MM.1S (cell line): ENCODE measurements around the gene CDK5RAP3.

ENCODE experiments used
- DNase-seq: peaks from one replicate; pipeline ENCODE4 v3.0.0-alpha.2; 2015
- H2AFZ ChIP-seq: fragments of 300-600 bp; sonication (generic); 2 replicates; pipeline ENCODE4 v1.6.0; 2016; ENCODE audit warnings: antibody characterized with exemption, low read length
- H3F3A ChIP-seq: fragments of 300-600 bp; sonication (generic); 2 replicates; pipeline ENCODE4 v1.6.1; 2016; ENCODE audit warnings: mild to moderate bottlenecking, antibody characterized with exemption, low read length, moderate library complexity, mixed read lengths; ENCODE audit not compliant: insufficient read depth
- H3K27ac ChIP-seq: fragments of 300-600 bp; sonication (generic); 2 replicates; pipeline ENCODE4 v1.5.1; 2016; ENCODE audit warnings: mild to moderate bottlenecking, low read length
- H3K27me3 ChIP-seq: fragments of 300-600 bp; sonication (generic); replicated peaks from 2 replicates; pipeline ENCODE4 v1.6.0; 2016; ENCODE audit warnings: low read length; ENCODE audit not compliant: insufficient read depth
- H3K36me3 ChIP-seq: fragments of 300-600 bp; sonication (generic); replicated peaks from 2 replicates; pipeline ENCODE4 v1.6.1; 2016; ENCODE audit warnings: mild to moderate bottlenecking, low read length, mixed read lengths; ENCODE audit not compliant: insufficient read depth
- H3K4me1 ChIP-seq: fragments of 300-600 bp; sonication (generic); 2 replicates; pipeline ENCODE4 v1.6.1; 2016; ENCODE audit warnings: low read length, mixed read lengths
- H3K4me2 ChIP-seq: fragments of 300-600 bp; sonication (generic); 2 replicates; pipeline ENCODE4 v1.6.0; 2016; ENCODE audit warnings: low read depth, low read length
- H3K4me3 ChIP-seq: fragments of 300-600 bp; sonication (generic); 2 replicates; pipeline ENCODE4 v1.5.1; 2016; ENCODE audit warnings: low read length, mixed read lengths
- H3K79me2 ChIP-seq: fragments of 300-600 bp; sonication (generic); 2 replicates; pipeline ENCODE4 v1.6.1; 2016; ENCODE audit warnings: mixed run types, low read length, mixed read lengths
- H3K9ac ChIP-seq: fragments of 300-600 bp; sonication (generic); 2 replicates; pipeline ENCODE4 v1.6.1; 2016; ENCODE audit warnings: low read length, mixed read lengths
- H3K9me2 ChIP-seq: fragments of 300-600 bp; sonication (generic); replicated peaks from 2 replicates; pipeline ENCODE4 v1.6.1; 2016; ENCODE audit warnings: mild to moderate bottlenecking, low read length, mixed read lengths; ENCODE audit not compliant: insufficient read depth
- H3K9me3 ChIP-seq: fragments of 300-600 bp; sonication (generic); replicated peaks from 2 replicates; pipeline ENCODE4 v1.6.1; 2016; ENCODE audit warnings: mild to moderate bottlenecking, low read length, mixed read lengths; ENCODE audit not compliant: insufficient read depth
- H4K20me1 ChIP-seq: fragments of 300-600 bp; sonication (generic); 2 replicates; pipeline ENCODE4 v1.6.1; 2016; ENCODE audit warnings: mild to moderate bottlenecking, low read length, moderate library complexity, mixed read lengths; ENCODE audit not compliant: insufficient read depth
- EZH2 ChIP-seq: fragments of 300-600 bp; sonication (generic); optimal IDR thresholded peaks from 2 replicates; pipeline ENCODE3; 2017; ENCODE audit warnings: low read depth, mild to moderate bottlenecking, antibody characterized with exemption, low read length, mixed read lengths
- EZH2phosphoT487 ChIP-seq: fragments of 300-600 bp; sonication (generic); IDR thresholded peaks from 2 replicates; pipeline ENCODE4 v1.6.1; 2018; ENCODE audit warnings: antibody characterized with exemption, low read length
- TF ChIP-seq, protein P1 (sequence below): fragments of 300-600 bp; sonication (generic); IDR thresholded peaks from 2 replicates; pipeline ENCODE4 v1.5.1; 2016; ENCODE audit warnings: antibody characterized with exemption, low read length, mixed read lengths

Gene CDK5RAP3

DNA sequence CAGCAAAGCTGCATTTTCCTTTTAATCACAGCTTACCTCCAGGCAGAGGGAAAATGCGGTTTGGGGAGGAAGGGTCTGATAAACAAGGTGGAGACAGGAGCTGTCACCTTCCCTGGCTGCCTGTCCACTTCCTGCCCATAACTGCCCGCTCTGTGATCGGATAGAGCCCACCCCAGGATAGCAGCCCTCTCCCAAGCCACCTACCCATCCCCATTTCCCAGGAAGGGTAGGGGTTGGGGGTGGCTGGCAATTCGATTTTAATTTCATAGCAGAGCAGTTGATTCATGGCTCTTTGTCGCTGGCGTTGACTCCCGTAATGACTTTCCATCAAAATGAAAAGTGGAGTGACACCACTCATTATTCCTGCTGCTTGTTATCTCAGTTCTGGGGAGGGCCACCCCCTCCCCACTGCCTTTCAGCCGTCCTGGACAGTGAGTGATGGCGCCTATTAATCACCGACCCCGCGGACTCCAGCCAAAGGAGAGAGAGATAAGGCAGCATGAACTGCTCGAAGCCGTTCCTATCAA lies 11.2 kb downstream of the CDK5RAP3 start:
- Histone ChIP-seq H2AFZ (no peak overlapping the region), H3F3A (no peaks in the 10 kb centered on the region), H3K9me2 (no peaks in the 10 kb centered on the region), H4K20me1 (no peaks in the 10 kb centered on the region), H3K9me3 (no peaks in the 10 kb centered on the region), H3K4me3 (no peak overlapping the region), H3K27ac (no peak overlapping the region), H3K79me2 (no peaks in the 10 kb centered on the region), H3K4me2 (no peak overlapping the region), H3K27me3 (no peaks in the 10 kb centered on the region), H3K4me1 (no peaks in the 10 kb centered on the region), H3K36me3 (no peaks in the 10 kb centered on the region; the same call in 1 of the 2 replicates), H3K9ac (no peak overlapping the region)
- no peak for DNase-seq
- no peak for TF ChIP-seq EZH2phosphoT487
- no peak for TF ChIP-seq EZH2
- TF ChIP-seq, protein P1, sequence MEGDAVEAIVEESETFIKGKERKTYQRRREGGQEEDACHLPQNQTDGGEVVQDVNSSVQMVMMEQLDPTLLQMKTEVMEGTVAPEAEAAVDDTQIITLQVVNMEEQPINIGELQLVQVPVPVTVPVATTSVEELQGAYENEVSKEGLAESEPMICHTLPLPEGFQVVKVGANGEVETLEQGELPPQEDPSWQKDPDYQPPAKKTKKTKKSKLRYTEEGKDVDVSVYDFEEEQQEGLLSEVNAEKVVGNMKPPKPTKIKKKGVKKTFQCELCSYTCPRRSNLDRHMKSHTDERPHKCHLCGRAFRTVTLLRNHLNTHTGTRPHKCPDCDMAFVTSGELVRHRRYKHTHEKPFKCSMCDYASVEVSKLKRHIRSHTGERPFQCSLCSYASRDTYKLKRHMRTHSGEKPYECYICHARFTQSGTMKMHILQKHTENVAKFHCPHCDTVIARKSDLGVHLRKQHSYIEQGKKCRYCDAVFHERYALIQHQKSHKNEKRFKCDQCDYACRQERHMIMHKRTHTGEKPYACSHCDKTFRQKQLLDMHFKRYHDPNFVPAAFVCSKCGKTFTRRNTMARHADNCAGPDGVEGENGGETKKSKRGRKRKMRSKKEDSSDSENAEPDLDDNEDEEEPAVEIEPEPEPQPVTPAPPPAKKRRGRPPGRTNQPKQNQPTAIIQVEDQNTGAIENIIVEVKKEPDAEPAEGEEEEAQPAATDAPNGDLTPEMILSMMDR, result no peak

DNA sequence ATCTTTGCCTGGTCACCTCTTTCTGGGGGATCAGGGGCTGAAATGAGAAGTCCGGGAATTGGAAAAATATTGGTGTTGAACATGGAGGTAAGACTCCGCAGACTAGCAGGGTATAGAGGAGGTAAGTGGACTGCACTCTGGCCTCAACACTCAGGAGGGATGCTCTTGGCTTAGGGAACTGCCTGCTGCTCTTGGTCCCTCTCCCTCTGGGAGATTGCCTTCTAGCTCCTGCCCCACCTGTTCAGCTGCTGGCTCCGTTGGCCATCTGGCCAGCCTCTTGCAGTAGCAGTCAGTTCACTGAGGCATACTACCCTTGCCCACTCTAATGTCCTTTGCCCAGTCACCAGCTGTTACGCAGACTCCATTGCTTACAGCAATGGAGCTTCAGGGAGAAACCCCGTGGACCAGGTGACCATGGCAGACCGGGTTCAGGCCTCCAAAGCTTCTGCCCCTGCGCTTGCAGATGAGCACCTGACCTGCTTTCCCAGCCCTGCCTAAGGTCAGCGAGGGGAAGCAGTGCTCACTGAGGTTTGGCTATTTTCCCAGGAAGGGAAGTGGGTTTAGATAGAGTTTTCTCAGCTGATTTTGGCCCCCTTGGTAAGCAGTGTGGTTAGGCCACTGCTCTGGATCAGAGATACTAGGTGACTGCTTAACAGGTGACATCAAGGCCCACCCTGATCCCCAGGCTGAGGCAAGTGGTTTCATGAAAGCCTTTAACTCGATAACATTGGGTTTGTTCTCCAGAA lies 11.9 kb downstream of the CDK5RAP3 start:
- no peaks in the 10 kb centered on the region for H3K4me1 ChIP-seq
- H3F3A ChIP-seq, result no peaks in the 10 kb centered on the region
- H3K9ac ChIP-seq, result no peak overlapping the region
- no peaks in the 10 kb centered on the region for H4K20me1 ChIP-seq
- no peak overlapping the region for H3K4me3 ChIP-seq
- no peaks in the 10 kb centered on the region for H3K79me2 ChIP-seq
- no peaks in the 10 kb centered on the region for H3K27me3 ChIP-seq
- H3K27ac ChIP-seq, result no peak overlapping the region
- no peaks in the 10 kb centered on the region for H3K9me3 ChIP-seq
- no peaks in the 10 kb centered on the region; the same call in 1 of the 2 replicates for H3K36me3 ChIP-seq
- H3K9me2 ChIP-seq, result no peaks in the 10 kb centered on the region
- TF ChIP-seq EZH2phosphoT487 (no peak), EZH2 (no peak)
- TF ChIP-seq, protein P1, result no peak
- no peak overlapping the region for H3K4me2 ChIP-seq
- no peak overlapping the region for H2AFZ ChIP-seq
- no peak for DNase-seq

DNA sequence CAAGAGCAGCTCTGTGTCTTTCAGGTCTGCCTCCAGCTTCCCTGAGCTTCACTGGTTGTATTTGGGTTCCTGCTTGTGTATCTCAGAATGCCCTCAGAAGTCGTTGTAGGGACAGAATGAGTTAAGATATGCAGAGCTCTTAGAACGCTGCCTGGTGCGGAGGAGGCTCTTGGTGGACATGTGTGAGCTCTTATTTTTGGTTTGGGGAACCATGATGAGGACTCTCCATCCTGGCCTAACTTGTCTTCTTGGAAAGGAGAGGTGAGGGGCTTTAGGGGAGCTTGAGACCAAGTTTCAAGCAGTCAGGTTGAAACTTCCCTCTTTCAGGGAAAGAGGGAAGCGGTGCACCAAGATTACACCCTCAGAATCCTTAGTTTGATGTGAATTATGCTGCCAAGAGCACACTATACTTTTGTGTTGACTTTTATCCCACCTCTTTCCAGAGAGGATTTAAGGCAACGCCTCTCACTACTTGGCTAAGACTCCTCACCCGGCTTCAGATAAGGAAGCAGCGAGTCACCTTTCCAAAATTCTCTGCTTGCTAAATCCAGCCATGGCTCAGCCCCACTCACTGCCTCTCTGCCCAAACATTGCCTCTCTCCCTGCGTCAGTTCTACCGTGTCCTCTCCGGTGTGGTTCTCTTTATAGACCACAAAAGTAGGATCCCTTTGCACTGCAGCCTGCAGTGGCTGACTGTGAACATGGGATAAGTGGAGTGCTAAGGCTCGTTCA lies 12.7 kb downstream of the CDK5RAP3 start:
- Histone ChIP-seq H3K79me2 (no peaks in the 10 kb centered on the region), H3K9me2 (no peaks in the 10 kb centered on the region), H3K4me1 (peaks cover 2% of the 10 kb centered on the region), H3K36me3 (no peaks in the 10 kb centered on the region; the same call in 1 of the 2 replicates), H4K20me1 (no peaks in the 10 kb centered on the region), H3K4me3 (no peak overlapping the region), H3F3A (no peaks in the 10 kb centered on the region), H3K27ac (no peak overlapping the region), H2AFZ (no peak overlapping the region), H3K9ac (no peak overlapping the region), H3K27me3 (no peaks in the 10 kb centered on the region), H3K4me2 (no peak overlapping the region), H3K9me3 (no peaks in the 10 kb centered on the region)
- TF ChIP-seq EZH2phosphoT487, result no peak
- no peak for DNase-seq
